ENCODE results near the gene TXLNA.

Gene TXLNA

GRCh38 chr1:32186077-32186476 lies 6.6 kb downstream of the TXLNA start:
- no peak for DNase-seq

GRCh38 chr1:32186491-32186890 lies 7.0 kb downstream of the TXLNA start:
- DNase-seq, result no peak

- DNase-seq, result no peak
Observed at GRCh38 chr1:32187850-32188249, 8.4 kb downstream of the TXLNA start.

- DNase-seq, result no peak
Observed at GRCh38 chr1:32192220-32192948, 12.9 kb downstream of the TXLNA start.

GRCh38 chr1:32194984-32195383 lies 15.5 kb downstream of the TXLNA start:
- DNase-seq, result no peak

- no peak for DNase-seq
Observed at GRCh38 chr1:32195531-32195930, 16.1 kb downstream of the TXLNA start.

- DNase-seq, result no peak
Observed at GRCh38 chr1:32195972-32196823, 16.7 kb downstream of the TXLNA start.

GRCh38 chr1:32197074-32197473 lies 17.6 kb downstream of the TXLNA start:
- DNase-seq, result no peak

- no peak for DNase-seq
Observed at GRCh38 chr1:32197837-32198236, 18.4 kb downstream of the TXLNA start.

GRCh38 chr1:32198237-32199042 lies 19.0 kb downstream of the TXLNA start:
- DNase-seq, result no peak

- no peak for DNase-seq
Observed at GRCh38 chr1:32199043-32199716, 19.7 kb downstream of the TXLNA start.

- no peak for DNase-seq
Observed at GRCh38 chr1:32199717-32200072, 20.2 kb downstream of the TXLNA start.

- peak; percentile 34 to 35 for DNase-seq
Observed at GRCh38 chr1:32200226-32201010, 20.9 kb downstream of the TXLNA start, which contains the start of gene CCDC28B. CCDC28B (plus strand) TSS chr1:32200595; CDS start chr1:32201936, 1,341 bp downstream.

- peak; percentile 67 to 70 for DNase-seq
Observed at GRCh38 chr1:32201011-32201855, 21.8 kb downstream of the TXLNA start.

GRCh38 chr1:32204943-32205361 lies 25.5 kb downstream of the TXLNA start:
- DNase-seq, result no peak

GRCh38 chr1:32205401-32206370 lies 26.2 kb downstream of the TXLNA start, which contains the start of gene IQCC:
IQCC (plus strand) TSS chr1:32205671; CDS start chr1:32205682, 11 bp downstream.
- peak; percentile 76 to 79 for DNase-seq

- DNase-seq, result no peak
Observed at GRCh38 chr1:32208469-32208868, 29.0 kb downstream of the TXLNA start.

GRCh38 chr1:32208891-32209328 lies 29.4 kb downstream of the TXLNA start, which contains the start of gene DCDC2B:
DCDC2B (plus strand) TSS chr1:32209089; CDS start chr1:32209094, 5 bp downstream.
- DNase-seq, result no peak
